GM19455 (cell line): ENCODE measurements around the gene HJURP.
"Not testable (repeated sequence)": the region's sequence is repeated elsewhere in the genome, so short reads cannot be mapped to it uniquely, and the experiment has no call there.

ENCODE experiments used
- ATAC-seq: cut with Tn5 transposase; IDR thresholded peaks from one replicate; pipeline ENCODE4 v1.9.1; 2021; ENCODE audit not compliant: unreplicated experiment

The HJURP gene

GRCh38 chr2:233854241-233854981 lies at the start of gene HJURP:
TSS of gene HJURP (minus strand) at chr2:233854535. CDS start at chr2:233854500, 35 bp downstream.
- ATAC-seq, result peak; percentile 95

- no peak for ATAC-seq
Observed at GRCh38 chr2:233901884-233902283, 47.5 kb upstream of the HJURP start.

- ATAC-seq, result no peak
Observed at GRCh38 chr2:233901367-233901766, 47.0 kb upstream of the HJURP start.

DNA sequence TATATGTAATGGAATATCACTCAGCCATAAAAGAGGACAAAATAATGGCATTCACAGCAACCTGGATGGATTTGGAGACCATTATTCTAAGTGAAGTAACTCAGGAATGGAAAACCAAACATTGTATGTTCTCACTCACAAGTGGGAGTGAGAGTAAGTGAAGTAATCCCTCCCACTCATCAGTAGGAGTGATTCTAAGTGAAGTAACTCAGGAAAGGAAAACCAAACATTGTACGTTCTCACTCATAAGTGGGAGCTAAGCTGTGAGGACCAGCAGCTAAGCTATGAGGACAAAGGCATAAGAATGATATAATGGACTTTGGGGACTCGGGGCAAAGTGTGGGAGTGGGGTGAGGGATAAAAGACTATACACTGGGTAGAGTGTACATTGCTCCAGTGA lies 41.9 kb upstream of the HJURP start:
- not testable (repeated sequence) for ATAC-seq

DNA sequence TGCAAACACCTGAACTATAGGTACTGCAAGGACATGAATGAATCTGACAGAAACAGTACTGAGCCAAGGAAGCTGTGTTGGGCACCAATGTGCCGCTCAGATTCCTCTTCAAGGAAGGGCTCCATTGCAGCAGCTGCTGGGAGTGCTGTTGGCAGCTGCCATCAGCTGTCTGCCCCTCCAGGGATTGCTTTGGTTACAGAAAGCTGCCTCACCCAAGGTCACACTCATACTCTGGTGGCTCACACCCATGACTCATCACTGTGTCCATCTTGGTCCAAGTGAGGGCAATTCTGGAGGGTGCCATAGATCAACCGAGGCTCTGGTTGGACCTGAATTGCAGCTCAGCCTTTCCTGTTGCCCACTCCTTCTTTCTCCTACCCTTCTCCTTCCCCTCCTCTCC lies 38.5 kb upstream of the HJURP start:
- no peak for ATAC-seq

GRCh38 chr2:233882353-233882752 lies 28.0 kb upstream of the HJURP start:
- no peak for ATAC-seq

GRCh38 chr2:233872125-233872524 lies 17.8 kb upstream of the HJURP start:
- not testable (repeated sequence) for ATAC-seq

- no peak for ATAC-seq
Observed at GRCh38 chr2:233871432-233871831, 17.1 kb upstream of the HJURP start.

DNA sequence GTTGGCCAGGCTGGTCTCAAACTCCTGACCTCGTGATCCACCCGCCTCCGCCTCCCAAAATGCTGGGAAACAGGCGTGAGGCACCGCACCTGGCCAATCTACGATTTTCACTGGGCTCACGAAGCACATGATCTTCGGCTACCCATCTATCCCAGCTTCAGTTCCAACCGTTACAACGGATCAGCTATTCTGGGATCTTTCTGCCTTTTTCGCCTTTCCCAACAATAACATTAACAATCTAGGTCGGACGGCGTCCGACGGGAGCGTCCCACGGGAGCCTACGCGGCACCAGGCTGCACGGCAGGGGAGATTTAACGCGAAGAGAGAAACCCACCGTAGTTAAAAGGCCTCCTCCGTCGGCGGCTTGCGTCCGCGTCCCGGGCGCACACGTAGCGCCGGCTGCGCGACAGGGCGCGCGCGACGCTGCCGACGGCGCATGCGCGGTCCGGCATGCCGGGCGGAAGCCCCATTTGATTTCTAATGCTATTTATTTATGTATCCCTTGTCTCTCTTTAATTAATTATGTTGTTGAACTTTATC lies 13.7 kb upstream of the HJURP start, which contains the start of gene MSL3B:
Gene MSL3B (minus strand): TSS at position 394 of the 540 bp plus-strand sequence.
- peak; percentile 69 for ATAC-seq

DNA sequence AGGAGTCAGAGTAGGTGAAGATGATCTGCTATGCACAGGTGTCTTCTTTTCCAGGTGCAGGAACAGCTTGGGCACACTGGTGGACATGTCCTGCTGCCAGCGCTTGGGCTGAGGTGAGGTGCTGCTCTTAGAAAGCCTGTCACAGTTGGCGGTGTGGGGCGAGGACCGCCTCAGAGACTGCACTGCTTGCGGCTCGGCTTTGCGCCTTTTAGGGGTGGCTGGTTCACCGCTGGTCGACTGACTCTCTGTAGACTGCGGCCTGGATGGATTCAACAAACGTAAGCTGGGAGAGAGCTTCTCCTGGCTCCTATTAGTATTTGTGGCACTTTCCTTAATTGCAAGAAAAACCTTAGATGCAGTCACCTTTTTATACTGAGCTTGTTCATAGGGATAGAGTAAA lies 12.1 kb upstream of the HJURP start:
- no peak for ATAC-seq

GRCh38 chr2:233865838-233866237 lies 11.5 kb upstream of the HJURP start:
- no peak for ATAC-seq

DNA sequence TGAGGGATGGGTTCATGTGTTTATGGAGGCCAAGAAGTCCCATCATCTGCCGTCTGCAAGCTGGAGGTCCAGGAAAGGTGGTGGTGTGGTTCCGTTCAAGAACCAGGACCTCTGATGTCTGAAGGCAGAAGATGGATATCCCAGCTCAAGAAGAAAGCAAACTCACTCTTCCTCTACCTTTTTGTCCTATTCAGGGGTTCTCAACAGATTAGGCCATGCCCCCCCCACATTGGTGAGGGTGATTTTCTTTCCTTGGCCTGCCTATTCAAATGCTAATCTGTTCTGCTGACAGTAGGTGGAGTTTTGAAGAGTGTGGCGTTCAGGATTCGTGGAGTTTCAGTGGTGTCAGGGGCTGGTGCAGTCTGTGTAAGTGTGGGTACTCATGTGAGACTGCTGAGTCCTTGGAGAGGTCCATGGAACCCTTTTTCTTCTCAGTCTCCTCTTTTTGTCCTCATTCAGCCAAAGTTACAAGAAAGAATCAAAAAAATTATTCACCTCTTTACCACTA lies 8.0 kb upstream of the HJURP start:
- no peak for ATAC-seq

DNA sequence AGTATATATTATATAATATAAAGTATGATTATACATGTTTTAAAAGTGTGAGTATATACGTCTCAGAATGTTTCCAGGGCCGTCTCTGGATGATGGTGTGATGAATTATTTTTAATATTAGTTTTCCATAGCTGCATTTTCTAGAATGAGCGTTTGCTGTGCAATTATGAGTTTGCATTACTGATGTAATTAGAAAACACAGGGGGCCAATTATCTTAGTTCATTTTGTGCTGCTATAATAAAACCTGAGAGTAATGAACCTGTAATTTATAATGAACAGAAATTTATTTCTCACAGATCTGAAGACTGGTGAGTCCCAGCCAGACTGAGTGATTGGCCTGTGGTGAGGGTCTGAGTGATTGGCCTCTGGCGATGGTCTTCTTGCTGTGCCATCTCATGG lies 4.0 kb upstream of the HJURP start:
- ATAC-seq, result no peak

DNA sequence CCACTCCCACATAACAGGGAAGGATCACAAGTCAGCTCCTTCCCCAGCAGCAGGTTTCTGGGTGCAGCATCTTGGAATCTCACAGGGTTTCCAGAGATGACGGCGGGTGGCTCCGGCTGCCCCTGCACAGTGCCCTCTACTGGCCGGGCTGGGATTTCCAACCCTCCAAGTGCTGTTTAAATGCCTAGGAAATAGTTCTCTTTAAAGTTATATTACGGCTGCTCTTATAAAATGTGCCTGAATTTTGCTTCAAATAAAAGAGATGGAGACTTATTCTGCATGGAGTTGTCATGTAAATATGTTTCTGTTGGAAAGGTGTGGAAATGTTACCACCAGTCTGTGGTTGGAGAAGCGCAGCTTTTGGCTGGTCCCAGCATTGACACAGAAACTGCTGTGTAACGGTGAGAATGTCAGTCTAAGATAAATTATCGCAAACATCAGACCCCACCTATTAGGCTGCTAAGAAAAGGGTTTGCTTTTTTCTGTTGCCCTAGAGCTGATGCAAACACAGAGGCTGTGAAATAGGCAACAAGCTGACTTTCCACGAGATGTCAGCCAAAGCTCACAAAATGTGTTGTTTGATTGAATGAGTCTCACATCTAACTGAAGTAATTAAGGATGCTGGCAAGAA lies 3.3 kb upstream of the HJURP start:
- ATAC-seq, result no peak

GRCh38 chr2:233856184-233856583 lies 1.8 kb upstream of the HJURP start:
- ATAC-seq, result no peak

- no peak for ATAC-seq
Observed at GRCh38 chr2:233855345-233855744, 1.0 kb upstream of the HJURP start.

DNA sequence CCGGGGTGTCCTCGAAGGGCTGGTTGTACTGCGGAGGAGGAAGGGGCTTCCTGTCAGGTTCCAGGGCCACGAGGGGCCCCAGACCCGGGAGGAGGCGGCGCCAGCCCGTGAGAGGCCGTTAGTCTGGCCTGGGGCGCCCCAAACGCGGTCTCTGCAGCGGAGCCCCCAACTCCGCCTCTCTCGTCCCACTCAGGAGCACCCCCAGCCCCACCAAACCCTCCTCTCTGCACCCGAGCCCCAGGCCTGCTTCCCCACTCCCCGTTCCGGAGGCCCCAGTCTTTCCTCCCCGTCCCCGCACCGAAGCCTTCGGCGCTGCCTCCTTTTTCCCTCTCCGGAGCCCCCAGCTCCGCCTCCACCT lies 473 bp downstream of the HJURP start:
- peak; percentile 4 for ATAC-seq

DNA sequence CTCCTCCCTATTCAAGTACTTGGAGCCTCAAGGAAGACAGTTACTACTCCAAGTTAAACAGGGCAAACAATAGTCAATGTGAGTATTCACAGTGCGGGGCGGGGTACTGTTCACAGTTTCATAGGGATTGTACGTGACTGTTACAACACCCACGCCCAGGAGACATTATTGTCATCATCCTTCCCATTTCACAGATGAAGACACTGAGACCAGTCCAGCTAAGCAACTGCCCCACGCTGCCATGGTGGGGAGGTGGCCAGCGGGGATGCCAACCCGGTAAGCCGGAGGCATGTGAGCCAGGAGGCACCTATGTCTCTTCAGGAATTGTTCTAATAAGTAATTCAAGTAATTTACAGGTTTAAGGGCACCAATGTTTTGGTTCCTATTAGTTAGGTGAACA lies 982 bp downstream of the HJURP start:
- ATAC-seq, result no peak

GRCh38 chr2:233852056-233852455 lies 2.3 kb downstream of the HJURP start:
- no peak for ATAC-seq

- no peak for ATAC-seq
Observed at GRCh38 chr2:233851169-233851568, 3.2 kb downstream of the HJURP start.

- no peak for ATAC-seq
Observed at GRCh38 chr2:233850745-233851144, 3.6 kb downstream of the HJURP start.

GRCh38 chr2:233849607-233850271 lies 4.6 kb downstream of the HJURP start:
- no peak for ATAC-seq
